Measurements from ENCODE around the gene MTA2. TPM values are rescaled to one million over a fixed set of nuclear protein-coding genes. Genes with fewer than 3 reads are reported as not detected.
"Not testable (repeated sequence)": the region's sequence is repeated elsewhere in the genome, so short reads cannot be mapped to it uniquely, and the experiment has no call there.

The MTA2 gene
- total RNA-seq, 1 donor from 2014 or later: 28.2 TPM

DNA sequence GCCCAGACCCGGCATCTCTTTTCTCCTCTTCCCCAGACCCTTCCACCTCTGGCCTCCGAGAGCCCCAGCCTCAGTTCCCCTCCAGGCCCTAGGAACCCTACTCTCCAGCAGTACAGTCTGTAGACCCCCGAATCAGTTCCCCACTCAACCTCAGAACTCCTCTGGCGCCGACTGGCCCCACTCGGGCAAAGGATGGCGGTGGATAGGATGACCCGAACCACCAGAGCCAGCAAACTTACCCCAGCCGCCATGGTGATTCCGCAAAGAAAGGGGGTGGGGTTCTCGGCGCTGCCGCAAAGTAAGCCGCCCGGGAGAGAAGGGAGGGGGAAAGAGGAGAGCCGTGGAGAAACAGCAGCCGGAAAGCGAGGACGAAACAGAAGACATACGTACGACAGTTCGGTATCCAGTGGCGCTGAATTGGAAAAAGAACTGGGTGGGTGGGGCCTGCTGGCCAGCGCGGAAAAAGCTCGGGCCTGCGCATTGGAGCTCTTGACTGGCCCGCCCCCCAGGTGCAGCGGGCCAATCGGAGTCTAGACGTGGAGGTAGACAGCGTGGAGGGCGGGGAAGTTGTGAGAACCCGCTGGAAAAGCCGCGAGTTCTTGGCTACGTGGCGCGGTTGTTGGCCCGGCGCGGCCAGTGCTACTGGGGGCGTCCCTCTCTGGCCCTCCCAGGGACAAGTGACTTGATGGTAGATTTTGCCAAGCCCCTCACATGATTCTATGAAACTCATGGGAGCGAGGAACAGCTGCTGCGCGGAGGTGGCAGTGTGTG is 27.9 kb downstream of the MTA2 start, which contains the start of gene EEF1G:
EEF1G (minus strand) TSS at position 300 of the 771 bp plus-strand sequence; CDS start at position 251, 49 bp downstream.
- peak; percentile 97 for ATAC-seq (ENCODE audit: poor library complexity)
- DNase-seq: peak; percentile 98
- intact Hi-C loops (cut with DNase I): no loop called here

DNA sequence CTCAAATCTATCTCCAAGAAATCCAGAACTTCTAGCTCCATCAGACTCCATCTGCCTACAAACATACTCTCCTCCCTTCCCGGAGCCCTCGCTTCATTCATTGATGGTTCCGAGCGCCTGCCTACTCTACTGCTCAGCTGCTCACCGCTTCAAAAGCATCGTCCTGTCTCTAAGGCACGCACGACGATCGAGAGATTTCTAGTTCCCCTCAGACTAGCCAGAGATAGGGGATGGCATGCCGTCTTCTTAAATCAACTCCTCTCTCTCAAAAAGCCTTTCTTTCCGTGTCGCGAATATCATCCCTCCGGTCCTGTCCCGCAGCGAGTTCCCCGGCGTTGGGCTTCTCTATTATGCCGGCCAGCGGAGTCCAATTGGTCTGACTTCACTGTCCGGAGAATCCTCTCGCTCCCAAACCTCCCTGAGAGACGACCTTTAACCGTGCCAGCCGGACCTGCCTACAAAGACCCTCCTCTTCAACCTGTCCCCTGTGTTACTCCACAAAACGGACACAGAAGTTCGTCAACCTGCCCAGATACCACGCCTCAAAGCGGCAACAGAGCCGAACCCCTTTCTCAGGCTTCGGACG is 28.6 kb downstream of the MTA2 start:
- ATAC-seq (ENCODE audit: poor library complexity): peak; percentile 0
- DNase-seq: peak; percentile 46
- intact Hi-C loops (cut with DNase I): no loop called here

DNA sequence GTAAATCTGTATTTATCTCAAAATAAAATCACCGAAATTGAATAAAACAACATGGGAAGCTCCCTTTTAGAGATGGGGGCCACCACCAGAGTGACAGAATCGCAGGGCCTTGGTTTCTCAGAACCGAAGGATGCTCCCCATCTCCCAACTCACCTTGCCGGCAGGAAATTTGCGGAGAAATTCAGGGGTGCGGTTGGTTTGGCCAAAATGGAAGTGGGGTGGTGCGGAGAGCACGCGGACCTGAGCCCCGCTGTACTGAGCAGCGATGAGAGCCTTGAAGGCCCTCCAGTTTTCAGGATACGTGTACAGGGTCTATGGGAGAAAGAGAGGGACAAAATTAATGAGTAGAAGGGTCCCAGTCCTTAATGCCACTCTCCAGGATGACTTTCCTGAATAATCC is 29.2 kb downstream of the MTA2 start:
- intact Hi-C loops (cut with DNase I): no loop called here
- ATAC-seq (ENCODE audit: poor library complexity) (no peak), DNase-seq (no peak)

DNA sequence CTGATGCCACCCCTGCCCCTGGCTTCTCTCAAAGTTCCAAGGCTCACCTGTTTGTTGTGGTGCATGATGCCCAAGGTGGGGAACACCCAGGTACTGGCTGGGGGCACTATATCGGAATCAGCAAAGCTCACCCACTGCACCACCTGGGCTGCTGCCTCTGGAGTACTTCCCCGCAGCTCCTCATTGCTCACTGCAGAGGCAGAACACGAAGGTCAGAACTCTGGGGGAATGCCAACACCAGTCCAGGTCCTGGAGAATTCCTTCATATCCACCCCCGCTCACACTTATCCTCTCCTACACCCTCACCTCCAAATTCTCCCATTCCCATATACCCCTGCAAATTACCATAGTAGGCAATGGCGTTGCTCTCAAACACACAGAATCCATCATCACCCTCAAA is 30.2 kb downstream of the MTA2 start:
- intact Hi-C loops (cut with DNase I); ATAC-seq (ENCODE audit: poor library complexity): not testable (repeated sequence)
- DNase-seq: peak; percentile 17

DNA sequence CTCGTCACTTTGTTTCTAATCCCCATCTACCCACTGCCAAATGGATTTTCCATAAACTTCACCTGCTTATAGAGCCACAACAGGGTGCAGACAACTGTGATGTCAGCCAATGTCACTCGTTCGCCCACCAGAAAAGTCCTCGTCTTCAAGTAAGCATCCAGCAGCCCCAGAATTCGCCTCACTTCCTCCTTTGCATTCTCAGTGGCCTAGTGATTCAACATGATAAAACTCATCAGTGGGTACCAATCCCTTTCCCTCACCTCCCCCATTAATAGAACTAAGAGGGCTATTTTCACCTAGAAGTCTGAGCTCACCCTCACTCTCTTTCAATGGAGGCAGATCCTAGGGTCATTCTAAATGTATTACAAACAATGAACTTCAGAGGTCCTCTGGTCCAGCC is 30.8 kb downstream of the MTA2 start:
- ATAC-seq (ENCODE audit: poor library complexity); intact Hi-C loops (cut with DNase I); DNase-seq: not testable (repeated sequence)

DNA sequence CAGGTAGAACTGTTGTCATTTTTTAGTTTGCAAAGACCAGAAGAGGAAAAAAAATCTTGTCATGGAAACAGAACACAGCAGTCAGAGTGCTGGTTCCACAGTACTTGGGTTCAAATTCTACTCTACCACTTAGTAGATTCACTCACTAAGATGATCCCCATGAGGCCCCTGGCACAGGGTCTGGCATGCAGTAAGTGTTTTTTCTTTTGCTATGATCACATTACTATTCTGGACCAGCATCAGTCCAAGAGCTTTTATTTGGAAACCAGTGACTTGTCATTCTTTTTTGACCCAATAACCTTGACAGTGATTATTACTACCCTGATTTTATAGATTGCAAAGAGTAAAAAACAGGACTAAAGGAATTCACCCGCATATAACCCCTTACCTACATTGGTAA is 32.1 kb downstream of the MTA2 start:
- DNase-seq (peak; percentile 20), ATAC-seq (ENCODE audit: poor library complexity) (no peak)
- intact Hi-C loops (cut with DNase I): no loop called here

DNA sequence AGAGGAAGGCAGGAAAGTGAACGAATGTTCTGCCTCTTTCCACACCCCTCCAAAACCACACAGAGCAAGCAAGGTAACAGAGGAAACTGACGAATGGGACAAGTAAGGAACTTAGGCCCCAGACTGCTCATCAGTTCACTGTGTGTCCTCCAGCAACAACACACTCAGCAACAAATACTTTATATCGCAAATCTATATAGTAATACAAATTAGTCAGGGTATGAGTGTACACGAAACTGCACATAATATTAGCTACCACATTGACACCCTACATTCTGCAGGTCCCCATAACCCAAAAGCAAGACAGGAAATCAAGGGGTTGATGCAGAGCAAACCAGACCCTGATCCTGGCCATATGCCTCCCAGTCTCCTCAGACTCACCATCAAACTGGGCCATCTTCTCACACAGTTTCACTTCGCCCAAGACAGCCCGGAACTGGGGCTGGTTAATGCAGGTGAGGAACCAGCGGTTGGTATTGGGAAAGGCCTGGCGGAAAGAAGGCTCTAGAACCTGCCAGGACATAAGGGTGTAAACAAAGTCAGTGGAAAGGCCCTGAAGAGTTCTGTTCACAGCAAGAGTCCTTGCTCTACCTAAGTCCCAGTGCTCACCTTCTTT is 34.5 kb downstream of the MTA2 start:
- DNase-seq (no peak), ATAC-seq (ENCODE audit: poor library complexity) (no peak)
- intact Hi-C loops (cut with DNase I): no loop called here

DNA sequence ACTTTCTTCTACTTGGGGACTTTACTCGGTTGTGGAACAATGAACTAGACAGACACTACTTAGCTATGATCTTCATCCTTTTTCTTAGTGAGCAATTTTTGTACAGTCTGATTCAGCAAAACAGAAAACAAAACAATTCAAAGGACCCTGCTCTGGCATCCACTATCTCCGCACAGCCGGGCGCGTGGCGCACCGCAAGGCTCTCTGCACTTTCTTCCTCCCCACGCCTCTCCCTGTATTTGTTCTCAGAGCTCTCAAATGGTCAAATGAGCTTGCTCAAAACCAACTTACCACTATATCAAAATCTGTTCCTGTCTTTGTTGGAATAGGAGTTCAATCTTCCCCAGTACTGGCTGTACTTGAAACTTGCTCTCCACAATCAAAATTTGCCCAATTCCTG is 35.4 kb downstream of the MTA2 start:
- intact Hi-C loops (cut with DNase I): no loop called here
- no peak for ATAC-seq (ENCODE audit: poor library complexity)
- DNase-seq: peak; percentile 20

DNA sequence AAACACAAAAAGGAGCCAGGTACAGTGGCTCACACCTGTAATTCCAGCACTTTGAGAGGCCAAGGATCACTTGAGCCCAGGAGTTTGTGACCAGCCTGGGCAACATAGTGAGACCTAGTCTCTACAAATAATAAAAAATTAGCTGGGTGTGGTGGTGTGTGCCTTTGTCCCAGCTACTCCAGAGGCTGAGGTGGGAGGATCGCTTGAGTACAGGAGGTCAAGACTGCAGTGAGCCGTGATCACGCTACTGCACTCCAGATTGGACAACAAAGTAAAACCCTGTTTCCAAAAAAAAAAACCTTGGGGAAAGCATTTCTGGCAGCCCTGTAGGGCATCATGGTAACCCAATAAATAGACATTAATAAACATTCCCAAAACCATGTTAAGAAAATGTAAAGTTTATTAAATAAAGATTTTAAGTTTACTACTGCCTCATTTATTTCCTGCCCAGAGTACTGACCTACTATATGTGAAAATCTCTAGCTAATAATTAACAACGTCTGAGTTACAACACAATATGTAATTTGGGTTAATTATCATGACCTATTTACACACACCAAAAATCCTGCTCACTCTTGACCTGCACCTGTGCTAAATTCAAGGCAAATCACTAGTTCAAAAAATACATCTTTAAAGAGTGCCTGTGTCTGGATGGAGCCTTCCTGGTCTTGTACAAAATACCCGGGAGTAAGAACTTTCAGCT is 36.4 kb downstream of the MTA2 start:
- no peak for DNase-seq
- intact Hi-C loops (cut with DNase I): no loop called here
- ATAC-seq (ENCODE audit: poor library complexity): no peak

DNA sequence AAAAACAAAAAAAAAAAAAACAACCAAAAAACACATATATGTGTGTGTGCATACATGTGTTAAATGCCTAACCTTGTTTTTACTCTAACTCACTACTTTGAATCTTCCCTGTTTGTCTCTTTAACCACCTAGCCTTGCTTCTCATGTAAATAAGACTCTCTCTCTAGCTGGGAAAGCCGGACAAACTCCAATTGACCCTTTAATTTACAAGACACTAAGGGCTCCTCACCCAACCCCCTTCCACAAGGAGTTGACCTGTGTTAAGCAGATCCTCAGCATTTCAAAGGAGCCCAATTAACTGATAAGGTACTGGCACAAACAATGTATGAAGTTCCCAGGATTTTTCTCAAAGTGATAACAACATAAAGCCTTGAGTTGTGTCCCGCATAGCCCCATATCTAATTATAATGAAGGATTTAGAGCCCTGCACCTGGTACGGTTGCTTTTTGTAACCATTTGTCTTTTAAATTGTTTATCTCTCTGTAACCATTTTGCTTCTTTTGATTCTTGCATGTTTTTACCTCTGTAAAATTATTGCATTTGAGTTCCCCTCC is 39.9 kb downstream of the MTA2 start:
- ATAC-seq (ENCODE audit: poor library complexity); DNase-seq; intact Hi-C loops (cut with DNase I): not testable (repeated sequence)

DNA sequence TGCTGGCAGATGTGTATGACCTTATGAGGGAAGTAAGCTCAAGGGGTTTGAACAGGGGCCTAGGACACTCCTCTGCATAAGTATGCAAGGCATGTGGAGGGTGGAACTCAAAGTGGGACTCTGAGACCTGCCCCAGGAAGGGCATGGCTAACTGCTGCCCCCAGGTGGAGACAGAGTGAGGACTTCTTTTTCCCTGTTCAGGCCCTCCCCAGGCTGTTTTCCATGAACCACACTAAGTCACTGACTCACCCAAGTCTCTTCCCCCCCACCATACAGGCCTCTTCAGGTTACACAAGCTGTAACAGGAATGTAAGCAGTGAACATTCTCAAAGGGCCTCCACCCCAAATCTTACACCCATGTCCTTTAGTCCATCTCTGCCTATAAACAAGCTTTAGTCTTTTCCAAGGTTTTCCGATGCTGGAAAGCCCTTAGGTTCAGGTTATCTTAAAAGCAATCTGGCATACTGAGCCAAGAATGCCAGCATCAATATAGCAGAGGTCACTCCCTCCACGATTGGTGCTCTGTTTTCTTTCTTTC is 41.0 kb downstream of the MTA2 start:
- intact Hi-C loops (cut with DNase I): no loop called here
- ATAC-seq (ENCODE audit: poor library complexity): peak; percentile 87
- peak; percentile 84 for DNase-seq

DNA sequence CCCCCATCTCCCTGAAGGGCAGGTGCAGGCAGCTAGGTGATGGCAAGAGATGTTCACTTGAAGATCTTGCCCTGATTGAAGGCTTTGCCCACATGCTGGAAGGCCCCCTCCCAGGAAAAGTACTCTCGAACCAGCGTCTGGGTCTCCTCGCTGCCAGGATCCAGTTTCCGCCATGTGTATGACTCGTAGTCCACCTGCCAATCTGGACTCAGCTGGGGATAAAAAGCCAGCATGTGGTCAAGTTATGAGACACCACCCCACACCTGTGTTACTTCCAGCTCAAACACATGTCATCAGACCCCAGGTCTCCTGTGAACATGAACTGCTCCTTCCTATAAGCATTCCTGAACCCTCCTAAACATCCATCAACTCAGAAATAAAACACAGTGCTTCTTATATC is 42.0 kb downstream of the MTA2 start:
- ATAC-seq (ENCODE audit: poor library complexity); DNase-seq: not testable (repeated sequence)
- intact Hi-C loops (cut with DNase I): loop anchor here (5.0 kb wide), 1 partner anchor 137 kb away; no protein-coding TSS in a partner anchor

DNA sequence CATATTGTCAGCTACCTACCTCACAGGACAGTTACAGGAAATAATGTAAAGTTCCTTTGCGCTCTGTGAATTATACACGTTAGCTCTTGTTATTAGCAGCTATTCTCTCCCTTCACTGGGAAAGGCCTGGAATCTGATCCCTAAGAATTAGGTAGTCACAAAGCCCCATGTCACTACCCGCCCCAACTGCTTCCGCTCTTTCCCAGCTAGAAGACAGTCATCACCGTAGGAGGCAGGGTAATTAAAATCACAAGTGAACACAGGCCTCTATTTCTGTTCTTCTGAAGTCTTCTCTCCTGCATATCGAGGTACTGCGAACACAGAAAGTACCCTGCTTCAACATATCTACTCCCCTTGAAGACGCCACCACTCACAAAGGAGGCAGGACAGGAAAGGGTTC is 42.5 kb downstream of the MTA2 start:
- DNase-seq (no peak), ATAC-seq (ENCODE audit: poor library complexity) (no peak)
- intact Hi-C loops (cut with DNase I): loop anchor here (5.0 kb wide), 1 partner anchor 137 kb away; no protein-coding TSS in a partner anchor

DNA sequence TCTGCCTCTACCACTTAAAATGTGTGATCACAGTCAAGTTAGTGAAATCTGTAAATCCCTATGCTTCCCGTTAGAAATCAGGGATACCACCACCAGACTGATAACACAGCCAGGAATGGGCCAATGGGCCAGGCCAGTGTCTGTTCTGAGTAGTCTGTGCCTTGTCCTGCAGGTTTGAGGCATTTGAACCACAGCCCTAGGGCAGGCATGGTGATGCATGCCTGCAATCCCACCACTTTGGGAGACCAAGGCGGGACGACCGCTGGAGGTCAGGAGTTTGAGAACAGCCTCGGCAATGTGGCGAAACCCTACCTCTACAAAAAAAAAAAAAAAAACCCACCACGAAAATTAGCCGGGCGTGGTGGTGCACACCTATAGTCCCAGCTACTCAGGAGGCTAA is 43.0 kb downstream of the MTA2 start:
- DNase-seq (no peak), ATAC-seq (ENCODE audit: poor library complexity) (no peak)
- intact Hi-C loops (cut with DNase I): loop anchor here (5.0 kb wide), 1 partner anchor 136 kb away; no protein-coding TSS in a partner anchor

DNA sequence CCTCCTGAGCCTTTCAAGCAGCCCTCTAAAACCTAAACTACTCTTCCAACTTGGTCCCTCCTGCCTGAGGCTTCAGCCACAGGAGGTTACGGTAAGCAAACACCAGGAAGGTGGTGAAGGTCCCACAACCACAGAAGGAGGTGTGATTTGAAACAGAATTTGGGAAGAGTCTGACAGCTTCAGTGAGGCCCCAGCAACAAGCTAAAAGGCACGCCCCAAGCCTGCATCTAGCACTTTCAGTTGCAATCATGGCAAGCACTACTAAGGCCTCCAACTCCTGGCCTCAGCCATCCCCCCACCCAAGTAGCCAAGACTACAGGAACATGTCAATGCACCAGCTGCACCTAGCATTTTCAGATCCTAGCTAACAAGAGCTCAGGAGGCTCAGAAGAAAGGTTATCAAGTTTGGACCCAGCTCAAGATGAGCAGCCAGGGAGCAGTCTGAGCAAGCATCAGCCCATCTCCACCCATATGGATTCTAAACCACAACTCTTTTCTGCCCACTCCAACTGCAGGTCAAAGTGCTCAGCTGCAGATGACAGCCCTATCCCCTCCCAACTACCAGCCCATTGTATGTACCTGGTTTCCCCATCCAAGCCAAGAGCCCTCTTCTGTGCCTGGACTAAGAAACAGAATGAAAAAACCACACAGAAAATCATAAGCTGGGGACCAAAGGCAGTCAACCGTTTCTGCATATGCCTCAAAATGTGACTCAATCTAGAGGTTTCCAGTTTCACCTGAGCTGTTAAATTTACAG is 44.6 kb downstream of the MTA2 start:
- no peak for DNase-seq
- no peak for ATAC-seq (ENCODE audit: poor library complexity)
- intact Hi-C loops (cut with DNase I): loop anchor here (5.0 kb wide), 1 partner anchor 135 kb away; no protein-coding TSS in a partner anchor

DNA sequence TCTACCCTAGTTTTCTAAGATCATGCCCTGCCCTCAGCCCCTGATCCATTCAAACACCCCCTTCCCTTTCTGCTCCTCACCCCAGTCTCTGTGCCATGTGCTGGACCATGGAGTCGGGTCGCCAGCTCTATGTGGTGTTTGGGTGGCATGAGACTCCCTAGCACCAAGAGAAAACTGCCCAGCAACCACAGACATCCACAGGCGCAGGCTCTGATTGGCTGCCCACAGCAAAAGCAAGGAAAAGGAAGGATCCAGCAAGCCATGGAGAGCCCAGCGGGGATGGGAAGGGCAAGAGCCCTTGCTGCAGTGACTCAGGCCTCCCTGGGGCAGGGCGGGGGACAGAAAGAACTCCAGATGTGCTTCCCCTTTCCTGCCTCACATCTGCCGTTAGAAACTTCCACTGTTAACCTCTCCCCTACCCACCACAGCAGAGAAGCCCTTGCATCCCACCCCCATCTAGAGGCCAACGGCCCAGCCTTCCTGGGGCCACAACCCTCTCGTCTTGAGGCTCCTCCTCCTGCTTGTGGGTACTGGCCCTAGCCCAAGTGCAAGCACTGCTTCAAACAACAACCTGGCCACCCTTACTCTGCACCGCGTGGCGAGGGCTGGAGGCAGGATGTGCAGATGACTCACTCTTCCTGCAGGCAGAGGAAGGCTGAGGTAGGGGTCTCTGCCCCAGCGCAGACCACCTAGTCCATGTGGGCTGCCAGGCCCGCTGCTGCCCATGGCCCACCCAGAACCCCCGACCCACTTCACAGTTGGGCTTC is 45.4 kb downstream of the MTA2 start:
- peak; percentile 94 for DNase-seq
- intact Hi-C loops (cut with DNase I): loop anchor here (5.0 kb wide), 1 partner anchor 134 kb away; no protein-coding TSS in a partner anchor
- ATAC-seq (ENCODE audit: poor library complexity): peak; percentile 64

Data from Right ventricle myocardium superior (tissue), 1 donor.